ENCODE results near the gene CHEK1.
"Not testable (repeated sequence)": the region's sequence is repeated elsewhere in the genome, so short reads cannot be mapped to it uniquely, and the experiment has no call there.

CHEK1 gene

GRCh38 chr11:125701018-125701610 lies 76.2 kb downstream of the CHEK1 start:
- DNase-seq (ENCODE audit: low read depth) = no peak

GRCh38 chr11:125701858-125702621 lies 77.1 kb downstream of the CHEK1 start:
- no peak for DNase-seq (ENCODE audit: low read depth)

GRCh38 chr11:125704686-125705085 lies 79.7 kb downstream of the CHEK1 start:
- DNase-seq (ENCODE audit: low read depth) = not testable (repeated sequence)

GRCh38 chr11:125720781-125721180 lies 95.8 kb downstream of the CHEK1 start:
- no peak for DNase-seq (ENCODE audit: low read depth)

- DNase-seq (ENCODE audit: low read depth) = no peak
These were observed 99.2 kb downstream of the CHEK1 start for GRCh38 chr11:125724125-125724524.

Data from fibroblast of gingiva (primary cell).